BE2C (cell line): ENCODE measurements around the gene CCDC54.

Source experiments
- DNase-seq: peaks from one replicate; pipeline ENCODE4 v3.0.0-alpha.2; 2020
- H3K27me3 ChIP-seq: fragments of 250-450 bp; sonication (Bioruptor Pico); 2 replicates; pipeline ENCODE4 v1.5.1; 2020; ENCODE audit warnings: mild to moderate bottlenecking
- H3K36me3 ChIP-seq: fragments of 250-450 bp; sonication (Bioruptor Pico); 2 replicates; pipeline ENCODE4 v1.5.1; 2020; ENCODE audit warnings: mild to moderate bottlenecking
- H3K4me1 ChIP-seq: fragments of 250-450 bp; sonication (Bioruptor Pico); 2 replicates; pipeline ENCODE4 v1.5.1; 2020
- H3K4me3 ChIP-seq: 2 replicates; pipeline ENCODE4 v1.5.1; 2011; ENCODE audit warnings: low read depth, low read length
- H3K9me3 ChIP-seq: fragments of 250-450 bp; sonication (Bioruptor Pico); 2 replicates; pipeline ENCODE4 v1.5.1; 2020
- CTCF ChIP-seq: IDR thresholded peaks from 2 replicates; pipeline ENCODE4 v1.5.1; 2012; ENCODE audit warnings: mild to moderate bottlenecking, low read depth, low read length

CCDC54 gene

DNA sequence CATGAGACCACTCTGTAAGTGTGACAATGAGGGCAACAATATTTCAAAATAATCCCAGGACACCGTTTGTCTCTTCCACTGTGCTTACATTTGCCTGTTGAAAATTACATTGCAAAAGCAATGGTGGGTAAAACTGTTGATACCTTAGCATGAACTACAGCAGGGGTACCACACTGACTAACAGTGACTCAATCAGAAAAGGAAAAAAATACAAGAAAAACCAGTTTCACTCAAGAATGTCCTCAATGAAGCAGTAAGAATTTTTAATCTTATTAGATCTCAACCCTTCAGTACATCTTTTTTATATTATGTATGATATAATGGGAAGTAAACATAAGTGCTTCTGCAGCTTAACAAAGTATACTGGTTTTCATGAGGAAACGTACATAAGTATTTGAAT, 1.6 kb upstream of the CCDC54 start:
- no peak for TF ChIP-seq CTCF
- Histone ChIP-seq H3K4me1 (no peaks in the 10 kb centered on the region), H3K27me3 (peaks cover 18% of the 10 kb centered on the region; the same call in 1 of the 2 replicates), H3K4me3 (no peak overlapping the region), H3K9me3 (no peaks in the 10 kb centered on the region), H3K36me3 (no peaks in the 10 kb centered on the region)
- DNase-seq: no peak

DNA sequence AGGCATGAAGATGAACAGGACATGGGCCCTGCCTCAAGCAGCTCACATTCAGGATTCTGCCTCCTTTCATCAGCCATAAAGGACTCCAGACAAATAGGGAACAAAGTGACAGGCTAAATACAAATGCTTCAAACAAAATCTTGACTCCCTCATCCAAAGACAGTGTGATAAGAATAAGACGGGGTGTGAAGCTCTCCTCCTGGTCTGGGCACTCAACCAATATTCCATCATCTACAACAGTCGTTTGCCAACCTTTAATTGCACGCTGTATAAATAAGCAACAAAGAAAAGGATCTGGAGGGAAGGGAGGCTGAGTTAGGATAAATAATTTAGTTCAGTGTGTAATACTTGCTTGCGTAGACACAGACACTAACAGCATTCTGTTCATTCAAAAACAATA, 5.4 kb downstream of the CCDC54 start:
- H3K27me3 ChIP-seq: peaks cover 40% of the 10 kb centered on the region
- H3K4me3 ChIP-seq: no peak overlapping the region
- no peak for DNase-seq
- no peaks in the 10 kb centered on the region for H3K36me3 ChIP-seq
- H3K9me3 ChIP-seq: no peaks in the 10 kb centered on the region
- no peak for TF ChIP-seq CTCF
- H3K4me1 ChIP-seq: no peaks in the 10 kb centered on the region

DNA sequence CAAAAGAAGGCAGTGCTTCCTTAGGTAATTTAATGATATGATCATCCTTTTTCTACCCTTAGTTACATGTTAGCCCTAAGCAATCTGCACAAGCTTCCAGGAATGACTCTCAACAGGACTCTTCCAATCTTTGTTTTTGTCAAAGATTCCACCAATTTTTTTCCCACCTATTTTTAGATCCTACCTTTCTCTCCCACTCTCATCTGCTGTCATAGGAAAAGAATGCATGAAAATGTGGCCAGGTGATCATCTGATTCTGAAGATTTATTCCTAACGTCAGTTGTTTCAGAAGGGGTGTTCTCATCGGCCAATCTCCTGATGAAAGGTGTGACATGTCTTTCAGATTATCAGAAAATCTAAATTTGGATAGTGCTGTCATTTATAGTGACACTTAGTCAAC, 7.2 kb downstream of the CCDC54 start:
- no peak for DNase-seq
- H3K36me3 ChIP-seq: no peaks in the 10 kb centered on the region
- H3K4me1 ChIP-seq: no peaks in the 10 kb centered on the region
- TF ChIP-seq CTCF: no peak
- H3K4me3 ChIP-seq: no peak overlapping the region
- peaks cover 33% of the 10 kb centered on the region for H3K27me3 ChIP-seq
- H3K9me3 ChIP-seq: no peaks in the 10 kb centered on the region

- Histone ChIP-seq H3K4me1 (no peaks in the 10 kb centered on the region), H3K36me3 (no peaks in the 10 kb centered on the region)
- DNase-seq: no peak
Measured at GRCh38 chr3:107384907-107385306, 7.7 kb downstream of the CCDC54 start.

GRCh38 chr3:107387555-107387954, 10.3 kb downstream of the CCDC54 start:
- DNase-seq: no peak
- no peak for TF ChIP-seq CTCF
- no peak overlapping the region for H3K4me3 ChIP-seq
- no peaks in the 10 kb centered on the region for H3K36me3 ChIP-seq
- peaks cover 19% of the 10 kb centered on the region for H3K27me3 ChIP-seq
- H3K4me1 ChIP-seq: no peaks in the 10 kb centered on the region
- H3K9me3 ChIP-seq: no peaks in the 10 kb centered on the region

More at GRCh38 chr3:107384907-107385306, 7.7 kb downstream of the CCDC54 start:
- no peak overlapping the region for H3K4me3 ChIP-seq
- no peaks in the 10 kb centered on the region for H3K9me3 ChIP-seq
- H3K27me3 ChIP-seq: peaks cover 33% of the 10 kb centered on the region
- no peak for TF ChIP-seq CTCF

DNA sequence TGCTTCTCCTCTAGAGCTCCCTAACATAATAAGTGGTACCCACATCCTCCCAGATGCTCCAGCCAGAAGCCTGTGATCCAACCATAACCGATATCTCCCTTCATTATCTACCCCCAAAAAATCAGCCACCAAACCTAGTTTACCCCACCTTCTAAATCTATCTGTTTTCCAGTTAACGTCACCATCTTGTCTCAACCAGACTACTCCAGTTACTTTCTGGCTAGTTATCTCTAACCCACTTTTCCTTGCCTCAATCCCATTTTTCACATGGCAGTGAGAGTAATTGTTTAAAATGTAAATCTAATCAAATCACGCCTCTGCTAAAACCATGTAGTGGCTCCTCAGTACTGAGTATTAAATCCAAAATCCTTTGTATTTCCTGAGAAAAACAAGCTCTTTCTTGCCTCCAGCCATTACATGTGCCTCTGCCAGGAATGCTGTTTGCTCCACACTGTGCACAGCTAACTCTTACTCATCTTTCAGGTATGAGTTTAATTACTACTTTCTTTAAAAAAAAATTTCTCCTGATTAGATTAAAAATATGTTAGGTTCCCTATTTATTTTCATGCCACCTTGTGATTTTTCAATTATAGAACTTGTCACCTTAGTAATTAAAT, 15.4 kb downstream of the CCDC54 start:
- Histone ChIP-seq H3K36me3 (no peaks in the 10 kb centered on the region), H3K27me3 (peaks cover 3% of the 10 kb centered on the region; the same call in 1 of the 2 replicates), H3K4me1 (no peaks in the 10 kb centered on the region), H3K9me3 (no peaks in the 10 kb centered on the region), H3K4me3 (no peak overlapping the region)
- DNase-seq: no peak
- TF ChIP-seq CTCF: no peak
